ENCODE measurements around the gene UGT1A10.

UGT1A10 gene

DNA sequence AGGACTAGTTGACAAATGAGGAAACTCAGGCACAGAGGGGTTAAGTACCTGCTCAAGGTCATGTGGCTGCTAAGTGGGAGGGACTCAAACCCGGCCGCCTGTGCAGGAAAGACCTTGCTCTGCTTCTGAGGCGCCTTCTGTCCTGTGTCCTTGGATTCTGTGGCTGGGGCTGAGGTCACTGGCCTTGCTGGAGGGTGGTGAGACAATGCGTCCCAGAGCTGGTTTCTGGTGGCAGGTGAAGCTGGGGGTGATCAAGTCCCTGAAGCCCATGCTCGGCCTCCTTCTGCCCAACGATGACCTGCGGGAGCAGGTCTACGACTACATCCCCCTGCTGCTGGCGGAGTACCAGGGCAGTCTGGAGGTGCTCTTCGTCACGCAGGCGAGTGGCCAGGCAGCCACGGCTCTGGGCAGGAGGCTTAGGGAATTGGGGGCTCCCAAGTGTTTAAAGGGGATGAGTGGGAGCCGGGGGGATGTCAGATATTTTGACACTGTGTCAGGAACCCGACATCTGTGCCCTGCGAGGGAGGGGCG is 157.9 kb downstream of the UGT1A10 start:
- WGBS (ENCODE audit: extremely low coverage, insufficient coverage, low lambda C conversion rate), result no CpG with 5 or more reads among the region's 17 CpGs
- H3K27ac ChIP-seq (ENCODE audit: low read depth, low read length), result no peak overlapping the region
- no peak overlapping the region for H2BK15ac ChIP-seq (replicated peaks; ENCODE audit: low read depth)

DNA sequence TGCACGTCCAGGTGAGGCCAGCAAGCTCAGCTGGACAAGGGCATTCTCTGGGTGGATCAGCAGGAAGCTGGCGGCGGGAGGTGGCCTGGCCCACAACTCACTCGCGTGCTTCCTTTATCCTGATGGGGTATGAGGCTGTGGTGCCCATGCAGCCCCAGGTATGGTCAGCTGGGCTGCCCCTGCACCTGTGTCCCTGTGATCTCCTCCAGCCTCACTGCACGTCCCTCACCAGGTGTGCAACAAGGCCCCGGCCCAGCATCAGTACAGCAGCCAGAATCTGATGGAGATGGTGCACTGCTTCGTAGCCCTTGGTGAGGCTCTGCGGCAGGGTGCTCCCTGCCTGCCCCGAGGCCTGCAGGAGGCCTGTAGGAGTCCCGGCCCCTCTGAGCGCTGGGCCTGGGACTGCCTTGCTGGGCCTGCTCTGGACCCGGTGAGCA is 159.5 kb downstream of the UGT1A10 start:
- no peaks in the 10 kb centered on the region for H3K36me3 ChIP-seq (ENCODE audit: control insufficient read depth, insufficient read depth, low read length)
- H2AK5ac ChIP-seq (ENCODE audit: low read length), result no peak overlapping the region
- H2BK15ac ChIP-seq (replicated peaks; ENCODE audit: low read depth), result no peak overlapping the region
- H3K4ac ChIP-seq (ENCODE audit: low read depth, low read length), result no peak overlapping the region
- no peak overlapping the region for H2BK5ac ChIP-seq (ENCODE audit: low read length)
- H3K79me2 ChIP-seq (ENCODE audit: control insufficient read depth, insufficient read depth, low read length), result no peaks in the 10 kb centered on the region
- no peaks in the 10 kb centered on the region for H3K79me1 ChIP-seq (ENCODE audit: low read length)
- H3K23ac ChIP-seq (ENCODE audit: low read length), result no peak overlapping the region
- no peaks in the 10 kb centered on the region for H3K4me1 ChIP-seq (ENCODE audit: control insufficient read depth, low read depth, low read length)
- H3K18ac ChIP-seq (ENCODE audit: low read length), result no peak overlapping the region
- no peak overlapping the region for H3K56ac ChIP-seq (ENCODE audit: low read length)
- WGBS (ENCODE audit: extremely low coverage, insufficient coverage, low lambda C conversion rate), result no CpG with 5 or more reads among the region's 13 CpGs
- no peak overlapping the region for H4K5ac ChIP-seq (ENCODE audit: low read length)
- no peak overlapping the region for H2BK120ac ChIP-seq (ENCODE audit: low read depth, low read length)
- H3K9ac ChIP-seq (ENCODE audit: low read length), result no peak overlapping the region
- H4K8ac ChIP-seq (ENCODE audit: low read depth, low read length), result no peak overlapping the region
- H3K27me3 ChIP-seq (ENCODE audit: insufficient read depth, low read length, poor library complexity), result no peaks in the 10 kb centered on the region
- H3K27ac ChIP-seq (ENCODE audit: low read depth, low read length), result no peak overlapping the region
- no peak overlapping the region for H3K4me2 ChIP-seq (ENCODE audit: low read length)
- DNase-seq, result no peak
- no peak overlapping the region for H3K4me3 ChIP-seq (ENCODE audit: low read length)

More for the DNA sequence above, 157.9 kb downstream of the UGT1A10 start:
- H2AK5ac ChIP-seq (ENCODE audit: low read length), result no peak overlapping the region
- no peak overlapping the region for H3K4me3 ChIP-seq (ENCODE audit: low read length)
- no peak overlapping the region for H4K5ac ChIP-seq (ENCODE audit: low read length)
- no peaks in the 10 kb centered on the region for H3K79me1 ChIP-seq (ENCODE audit: low read length)
- H3K36me3 ChIP-seq (ENCODE audit: control insufficient read depth, insufficient read depth, low read length), result no peaks in the 10 kb centered on the region
- H3K4ac ChIP-seq (ENCODE audit: low read depth, low read length), result no peak overlapping the region
- no peak overlapping the region for H2BK5ac ChIP-seq (ENCODE audit: low read length)
- H3K27me3 ChIP-seq (ENCODE audit: insufficient read depth, low read length, poor library complexity), result no peaks in the 10 kb centered on the region
- H3K56ac ChIP-seq (ENCODE audit: low read length), result no peak overlapping the region
- no peaks in the 10 kb centered on the region for H3K79me2 ChIP-seq (ENCODE audit: control insufficient read depth, insufficient read depth, low read length)
- no peak overlapping the region for H3K4me2 ChIP-seq (ENCODE audit: low read length)
- H3K9ac ChIP-seq (ENCODE audit: low read length), result no peak overlapping the region
- H3K23ac ChIP-seq (ENCODE audit: low read length), result no peak overlapping the region
- H3K4me1 ChIP-seq (ENCODE audit: control insufficient read depth, low read depth, low read length), result no peaks in the 10 kb centered on the region
- no peak overlapping the region for H2BK120ac ChIP-seq (ENCODE audit: low read depth, low read length)
- DNase-seq, result no peak
- H3K18ac ChIP-seq (ENCODE audit: low read length), result no peak overlapping the region
- no peak overlapping the region for H4K8ac ChIP-seq (ENCODE audit: low read depth, low read length)

DNA sequence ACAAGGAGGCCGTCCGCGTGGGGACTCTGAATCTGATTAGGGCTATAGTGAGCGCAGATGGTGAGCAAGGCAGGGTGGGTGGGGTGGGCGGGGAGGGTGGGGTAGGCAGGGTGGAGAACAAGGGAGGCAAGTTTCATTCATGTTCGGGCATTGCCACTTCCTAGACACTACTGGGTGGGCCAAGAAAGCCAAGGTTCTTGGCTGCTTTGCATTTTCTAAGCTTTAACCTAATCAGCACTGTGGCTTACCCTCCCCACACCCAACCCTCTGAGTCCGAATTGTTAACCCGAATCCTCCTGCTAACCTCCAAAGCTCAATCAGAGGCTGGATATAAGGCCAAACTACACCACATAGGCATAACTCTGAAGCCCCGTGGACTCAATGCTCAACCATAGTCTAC is 160.0 kb downstream of the UGT1A10 start:
- no peaks in the 10 kb centered on the region for H3K4me1 ChIP-seq (ENCODE audit: control insufficient read depth, low read depth, low read length)
- no peak overlapping the region for H3K4me3 ChIP-seq (ENCODE audit: low read length)
- no peaks in the 10 kb centered on the region for H3K27me3 ChIP-seq (ENCODE audit: insufficient read depth, low read length, poor library complexity)
- DNase-seq, result no peak
- no peaks in the 10 kb centered on the region for H3K79me1 ChIP-seq (ENCODE audit: low read length)
- H2BK5ac ChIP-seq (ENCODE audit: low read length), result no peak overlapping the region
- H3K18ac ChIP-seq (ENCODE audit: low read length), result no peak overlapping the region
- H3K79me2 ChIP-seq (ENCODE audit: control insufficient read depth, insufficient read depth, low read length), result no peaks in the 10 kb centered on the region
- no peak overlapping the region for H2BK15ac ChIP-seq (replicated peaks; ENCODE audit: low read depth)
- H3K23ac ChIP-seq (ENCODE audit: low read length), result no peak overlapping the region
- no peak overlapping the region for H3K56ac ChIP-seq (ENCODE audit: low read length)
- no CpG with 5 or more reads among the region's 9 CpGs for WGBS (ENCODE audit: extremely low coverage, insufficient coverage, low lambda C conversion rate)
- H3K4me2 ChIP-seq (ENCODE audit: low read length), result no peak overlapping the region
- no peak overlapping the region for H2BK120ac ChIP-seq (ENCODE audit: low read depth, low read length)
- no peak overlapping the region for H3K4ac ChIP-seq (ENCODE audit: low read depth, low read length)
- H3K9ac ChIP-seq (ENCODE audit: low read length), result no peak overlapping the region
- H2AK5ac ChIP-seq (ENCODE audit: low read length), result no peak overlapping the region
- H4K8ac ChIP-seq (ENCODE audit: low read depth, low read length), result no peak overlapping the region
- no peaks in the 10 kb centered on the region for H3K36me3 ChIP-seq (ENCODE audit: control insufficient read depth, insufficient read depth, low read length)
- H4K5ac ChIP-seq (ENCODE audit: low read length), result no peak overlapping the region
- H3K27ac ChIP-seq (ENCODE audit: low read depth, low read length), result no peak overlapping the region

DNA sequence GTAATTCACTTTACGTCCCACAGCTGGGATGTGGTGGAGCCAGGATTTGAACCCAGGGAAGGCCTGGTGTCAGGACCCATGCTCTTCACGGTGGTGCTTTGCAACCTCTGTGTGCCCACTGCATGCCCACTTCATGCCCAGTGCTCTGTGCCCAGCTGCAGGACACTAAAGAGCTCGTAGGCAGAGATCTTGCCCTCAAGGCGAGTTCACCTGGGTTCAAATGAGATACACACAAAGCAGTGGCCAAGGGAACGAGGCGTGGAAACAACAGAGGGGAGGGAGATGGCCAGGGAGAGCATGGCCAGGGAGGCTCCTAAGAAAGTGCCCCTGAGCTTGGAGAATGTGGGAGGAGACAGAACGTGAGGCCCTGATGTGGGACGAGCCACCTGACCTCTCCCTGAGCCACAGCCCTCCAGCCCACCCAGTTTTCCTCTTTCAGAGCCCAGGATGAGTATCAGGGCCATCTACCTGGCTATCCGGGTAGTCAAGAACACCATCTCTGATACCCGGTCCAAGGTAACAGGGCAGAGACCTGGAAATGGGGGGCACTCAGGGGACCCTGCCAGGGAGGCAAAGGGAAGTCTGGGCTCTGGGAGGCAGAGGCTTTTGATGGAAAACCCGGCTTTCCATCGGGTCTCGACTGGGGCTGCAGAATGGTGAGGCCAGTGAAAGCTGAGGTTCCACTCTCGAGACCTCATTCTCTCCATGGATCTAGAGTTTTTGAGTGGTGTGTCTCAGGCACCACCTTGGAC is 162.3 kb downstream of the UGT1A10 start:
- no CpG with 5 or more reads among the region's 14 CpGs for WGBS (ENCODE audit: extremely low coverage, insufficient coverage, low lambda C conversion rate)

DNA sequence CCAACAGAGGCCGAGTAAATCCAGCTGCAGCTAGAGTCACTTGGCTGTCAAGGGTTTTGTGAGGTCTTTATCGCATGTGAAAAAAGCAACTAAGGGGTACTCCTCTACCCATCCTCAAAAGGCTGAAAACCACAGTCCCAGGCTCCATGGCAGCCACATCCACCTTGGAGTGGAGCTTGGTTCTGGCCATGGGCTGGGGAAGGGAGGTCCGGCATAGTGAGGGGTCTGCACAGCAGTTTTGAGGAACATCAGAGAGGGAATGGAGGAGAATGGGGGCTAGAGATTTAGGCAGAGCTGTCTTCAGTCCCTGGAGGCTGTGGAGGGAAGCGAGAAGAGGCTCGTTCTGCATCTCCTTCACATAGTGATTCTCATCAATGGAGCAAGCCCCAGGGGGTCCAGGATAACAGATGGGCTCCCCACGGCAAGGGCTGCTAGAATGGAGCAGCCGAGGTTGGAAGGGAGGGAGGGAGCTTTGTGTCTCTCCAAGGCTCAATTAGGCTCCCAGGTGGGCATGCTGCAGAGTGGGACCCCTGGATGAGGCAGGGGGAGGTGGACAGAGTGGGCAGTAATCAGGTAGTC is 162.9 kb downstream of the UGT1A10 start:
- Histone ChIP-seq H3K56ac (ENCODE audit: low read length) (no peak overlapping the region), H2BK120ac (ENCODE audit: low read depth, low read length) (no peak overlapping the region), H3K4me3 (ENCODE audit: low read length) (no peak overlapping the region), H3K4ac (ENCODE audit: low read depth, low read length) (no peak overlapping the region), H4K8ac (ENCODE audit: low read depth, low read length) (no peak overlapping the region), H3K18ac (ENCODE audit: low read length) (no peak overlapping the region), H3K79me1 (ENCODE audit: low read length) (no peaks in the 10 kb centered on the region), H3K9ac (ENCODE audit: low read length) (no peak overlapping the region), H3K4me2 (ENCODE audit: low read length) (no peak overlapping the region), H3K27ac (ENCODE audit: low read depth, low read length) (no peak overlapping the region), H3K79me2 (ENCODE audit: control insufficient read depth, insufficient read depth, low read length) (no peaks in the 10 kb centered on the region), H3K4me1 (ENCODE audit: control insufficient read depth, low read depth, low read length) (no peaks in the 10 kb centered on the region), H2AK5ac (ENCODE audit: low read length) (no peak overlapping the region), H2BK15ac (replicated peaks; ENCODE audit: low read depth) (no peak overlapping the region), H4K5ac (ENCODE audit: low read length) (no peak overlapping the region), H3K27me3 (ENCODE audit: insufficient read depth, low read length, poor library complexity) (no peaks in the 10 kb centered on the region), H2BK5ac (ENCODE audit: low read length) (no peak overlapping the region), H3K23ac (ENCODE audit: low read length) (no peak overlapping the region), H3K36me3 (ENCODE audit: control insufficient read depth, insufficient read depth, low read length) (no peaks in the 10 kb centered on the region)
- no CpG with 5 or more reads among the region's 7 CpGs for WGBS (ENCODE audit: extremely low coverage, insufficient coverage, low lambda C conversion rate)
- peak; percentile 3 for DNase-seq

More for the DNA sequence above, 162.3 kb downstream of the UGT1A10 start:
- Histone ChIP-seq H4K8ac (ENCODE audit: low read depth, low read length) (no peak overlapping the region), H3K23ac (ENCODE audit: low read length) (no peak overlapping the region), H2AK5ac (ENCODE audit: low read length) (no peak overlapping the region), H3K27ac (ENCODE audit: low read depth, low read length) (no peak overlapping the region), H4K5ac (ENCODE audit: low read length) (no peak overlapping the region), H3K4me1 (ENCODE audit: control insufficient read depth, low read depth, low read length) (no peaks in the 10 kb centered on the region), H3K9ac (ENCODE audit: low read length) (no peak overlapping the region), H3K18ac (ENCODE audit: low read length) (no peak overlapping the region), H3K79me2 (ENCODE audit: control insufficient read depth, insufficient read depth, low read length) (no peaks in the 10 kb centered on the region), H3K79me1 (ENCODE audit: low read length) (no peaks in the 10 kb centered on the region), H3K4me3 (ENCODE audit: low read length) (no peak overlapping the region), H3K27me3 (ENCODE audit: insufficient read depth, low read length, poor library complexity) (no peaks in the 10 kb centered on the region), H3K36me3 (ENCODE audit: control insufficient read depth, insufficient read depth, low read length) (no peaks in the 10 kb centered on the region), H2BK5ac (ENCODE audit: low read length) (no peak overlapping the region), H3K4ac (ENCODE audit: low read depth, low read length) (no peak overlapping the region), H3K56ac (ENCODE audit: low read length) (no peak overlapping the region), H2BK120ac (ENCODE audit: low read depth, low read length) (no peak overlapping the region), H2BK15ac (replicated peaks; ENCODE audit: low read depth) (no peak overlapping the region), H3K4me2 (ENCODE audit: low read length) (no peak overlapping the region)
- DNase-seq, result no peak
